Activated CD4-positive, alpha-beta memory T cell treated with anti-CD3 and anti-CD28 coated beads for 36 hours (primary cell): Measurements from ENCODE around the gene RAMACL. TPM values are rescaled to one million over a fixed set of nuclear protein-coding genes. Genes with fewer than 3 reads are reported as not detected.
A peak's percentile ranks its signal among the peaks of the same experiment; 100 is the strongest.
"Not testable (repeated sequence)": the region's sequence is repeated elsewhere in the genome, so short reads cannot be mapped to it uniquely, and the experiment has no call there.

Source experiments
- CTCF ChIA-PET: fragments of 350-600 bp; sonication (Branson Sonifier 250); formaldehyde crosslinking; loops from one replicate; lab custom pipeline; 2021; ENCODE audit warnings: antibody characterized with exemption, inconsistent platforms; lab: Charles Lee
- POLR2A ChIA-PET: fragments of 350-600 bp; sonication (Branson Sonifier 250); formaldehyde crosslinking; loops from one replicate; lab custom pipeline; 2021; ENCODE audit warnings: antibody characterized with exemption; lab: Charles Lee
- DNase-seq: peaks from one replicate; pipeline ENCODE4 v3.0.0-alpha.2; 2020
- H3K27ac Mint-ChIP-seq: one replicate; pipeline ENCODE4 v1.8.0; 2021; ENCODE audit warnings: mixed read lengths
- H3K27me3 Mint-ChIP-seq: one replicate; pipeline ENCODE4 v1.8.0; 2021; ENCODE audit warnings: mixed read lengths
- H3K36me3 Mint-ChIP-seq: one replicate; pipeline ENCODE4 v1.8.0; 2021; ENCODE audit warnings: mixed read lengths
- H3K4me1 Mint-ChIP-seq: one replicate; pipeline ENCODE4 v1.8.0; 2021; ENCODE audit warnings: low read depth, mixed read lengths
- H3K4me3 Mint-ChIP-seq: one replicate; pipeline ENCODE4 v1.8.0; 2021; ENCODE audit warnings: mild to moderate bottlenecking, mixed read lengths
- H3K9me3 Mint-ChIP-seq: one replicate; pipeline ENCODE4 v1.8.0; 2021; ENCODE audit warnings: mixed read lengths
- intact Hi-C: fragments of 100-400 bp; cut with micrococcal nuclease; formaldehyde crosslinking; loops from one replicate; pipeline ENCODE4 v1.15.1; 2023
- total RNA-seq, 2 experiments: library from RNA; stranded (reverse); gene quantifications; one replicate each; pipeline ENCODE4 v1.2.3, GENCODE V29; 2021

The RAMACL gene
- under 1 TPM; 0.29 to 0.31 TPM for total RNA-seq

DNA sequence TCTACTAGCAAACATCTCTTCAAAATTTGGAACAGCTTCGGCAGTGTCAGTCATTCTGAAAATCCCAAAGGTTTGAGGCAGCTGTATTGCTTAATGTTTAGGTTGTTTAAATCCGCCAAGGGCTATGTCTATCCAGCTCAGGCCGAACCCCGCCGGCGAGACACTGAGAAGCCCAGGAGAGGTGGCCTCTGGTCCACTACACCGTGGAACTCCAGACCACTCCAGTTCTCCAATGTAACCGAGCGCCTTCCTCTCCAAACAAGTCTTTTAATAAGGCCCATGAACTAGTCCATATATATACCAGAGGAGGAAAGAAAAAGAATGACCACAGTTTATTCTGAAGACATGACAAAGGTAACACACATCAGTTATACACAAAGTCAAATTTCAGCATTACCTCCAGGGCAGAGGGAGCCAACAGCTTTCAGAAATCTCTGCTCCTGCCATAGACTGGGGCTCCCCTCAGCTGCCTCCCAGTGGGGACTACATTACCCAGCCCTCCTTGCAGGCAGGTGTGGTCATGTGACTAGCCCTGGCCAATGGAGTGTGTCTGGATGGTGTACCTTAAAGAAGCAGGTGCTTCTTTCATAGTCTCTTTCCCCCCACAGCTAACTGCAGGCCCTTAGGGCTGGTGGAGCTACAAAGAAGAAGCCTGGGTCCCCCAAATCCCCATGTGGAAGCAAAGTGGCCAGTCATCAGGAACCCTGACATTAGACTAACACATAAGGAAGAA is at the start of gene RAMACL:
Gene RAMACL (minus strand): TSS at position 255 of the 733 bp plus-strand sequence. CDS start 201 bp downstream, at position 54.
- Mint-ChIP-seq H3K4me1 (peaks cover 14% of the 10 kb centered on the region), H3K9me3 (no peaks in the 10 kb centered on the region), H3K27me3 (no peaks in the 10 kb centered on the region), H3K36me3 (no peaks in the 10 kb centered on the region), H3K4me3 (no peak within 1 kb of the TSS), H3K27ac (no peak within 1 kb of the TSS)
- ChIA-PET CTCF (no interaction called here), POLR2A (no interaction called here)
- intact Hi-C loops: no loop called here
- peak; percentile 55 for DNase-seq

DNA sequence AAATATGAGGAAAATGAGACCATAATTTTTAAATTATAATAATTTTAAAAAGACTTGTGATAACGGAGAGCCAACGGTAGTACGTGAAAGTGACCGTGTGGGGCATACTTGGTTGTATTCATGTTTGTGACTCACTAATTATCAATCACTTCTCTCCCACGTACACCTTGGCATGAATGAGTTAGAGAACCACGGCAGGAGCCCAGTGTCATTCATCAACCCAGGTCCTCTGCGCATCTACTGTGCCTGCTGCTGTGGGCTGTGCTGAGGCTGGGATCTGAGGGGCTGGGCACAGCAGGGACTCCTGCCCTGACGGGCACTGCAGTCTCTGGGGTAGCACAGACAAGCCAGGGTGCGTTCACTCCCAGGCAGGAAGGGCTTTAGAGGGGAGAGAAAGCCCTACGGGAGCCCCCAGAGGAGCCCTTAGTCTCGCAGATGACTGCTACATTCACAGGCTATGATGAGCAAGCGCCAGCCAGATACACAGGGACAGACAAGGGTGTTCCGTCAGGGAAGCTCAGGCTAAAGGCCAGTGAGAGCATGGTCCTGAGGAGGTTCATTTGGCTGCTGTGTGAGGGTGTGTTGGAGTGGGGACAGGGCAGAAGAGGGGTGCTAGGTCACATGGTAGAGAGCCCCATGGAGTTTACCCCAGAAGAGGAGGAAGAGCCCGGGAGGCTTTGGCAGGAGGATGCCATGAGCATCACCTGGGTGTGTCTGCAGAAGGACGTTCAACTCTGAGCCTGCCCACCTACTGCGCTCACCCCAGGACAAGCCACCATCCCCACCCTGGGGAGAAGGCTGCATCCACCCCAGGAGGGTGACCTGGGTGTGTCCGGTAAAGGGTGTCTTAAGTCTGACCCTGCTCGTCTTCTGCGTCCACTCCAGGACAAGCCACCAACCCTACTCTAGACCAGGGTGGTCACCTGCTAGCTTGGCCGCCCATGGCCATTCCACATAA is 48.8 kb upstream of the RAMACL start:
- peaks cover 3% of the 10 kb centered on the region for H3K4me1 Mint-ChIP-seq
- CTCF ChIA-PET: no interaction called here

DNA sequence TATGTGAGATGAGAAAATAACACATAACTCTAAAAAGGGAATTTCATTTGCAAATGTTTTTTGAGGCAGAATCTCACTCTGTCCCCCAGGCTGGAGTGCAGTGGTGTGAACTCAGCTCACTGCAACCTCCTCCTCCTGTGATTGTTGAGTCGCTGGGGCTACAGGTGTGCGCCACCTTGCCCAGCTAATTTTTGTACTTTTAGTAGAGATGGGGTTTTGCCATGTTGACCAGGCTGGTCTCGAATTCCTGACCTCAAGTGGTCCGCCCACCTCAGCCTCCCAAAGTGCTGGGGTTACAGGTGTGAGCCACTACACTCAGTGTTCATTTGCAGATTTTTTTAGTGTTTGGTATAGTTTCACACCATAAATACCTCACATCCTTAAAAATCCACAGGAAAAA is 48.1 kb upstream of the RAMACL start:
- POLR2A ChIA-PET: not testable (repeated sequence)

More for the DNA sequence above, 48.8 kb upstream of the RAMACL start:
- Mint-ChIP-seq H3K27me3 (peaks cover 20% of the 10 kb centered on the region), H3K27ac (no peak overlapping the region), H3K4me3 (no peak overlapping the region), H3K9me3 (no peaks in the 10 kb centered on the region), H3K36me3 (no peaks in the 10 kb centered on the region)
- no peak for DNase-seq
- intact Hi-C loops: no loop called here
- POLR2A ChIA-PET: no interaction called here

DNA sequence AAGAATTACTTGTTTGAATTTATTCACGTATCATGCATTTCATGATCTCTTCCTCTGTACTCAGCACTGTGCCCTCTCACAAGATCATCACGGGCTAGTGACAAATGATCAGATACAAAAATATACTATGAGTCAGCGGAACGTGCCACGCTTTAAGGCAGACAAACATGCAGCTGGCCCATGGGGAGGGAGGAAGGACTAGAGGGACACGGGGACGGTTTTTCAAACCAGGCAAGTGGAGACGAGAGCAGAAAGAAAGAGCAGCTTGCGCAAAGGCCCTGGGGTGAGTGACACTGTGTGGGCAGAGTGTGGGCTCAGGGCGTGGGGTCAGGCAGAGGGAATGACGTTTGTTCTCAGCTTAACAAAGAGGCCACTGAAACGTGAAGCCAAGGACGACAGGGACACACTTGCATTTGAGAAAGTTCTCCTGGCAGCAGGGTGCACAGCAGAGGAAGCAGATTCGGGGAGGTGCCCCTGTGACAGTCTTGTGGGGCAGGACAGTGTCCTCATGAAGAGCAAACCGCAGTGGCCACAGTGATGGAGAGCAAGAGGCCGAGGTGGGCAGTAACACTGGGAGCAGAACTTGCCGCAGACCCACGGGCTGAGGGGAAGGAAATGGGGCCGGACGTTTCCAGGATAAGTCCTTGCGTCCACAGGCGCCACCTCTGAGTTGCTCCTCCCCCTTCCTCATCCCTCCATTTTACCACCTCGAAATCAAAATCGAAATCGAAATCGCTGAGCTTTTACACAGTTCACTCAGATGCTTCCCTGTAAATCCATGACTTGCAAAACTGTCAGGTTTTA is 47.5 kb upstream of the RAMACL start:
- POLR2A ChIA-PET: no interaction called here
- peaks cover 17% of the 10 kb centered on the region for H3K27me3 Mint-ChIP-seq
- CTCF ChIA-PET: no interaction called here
- intact Hi-C loops: no loop called here
- no peak overlapping the region for H3K27ac Mint-ChIP-seq
- DNase-seq: no peak
- no peaks in the 10 kb centered on the region for H3K36me3 Mint-ChIP-seq
- no peaks in the 10 kb centered on the region for H3K9me3 Mint-ChIP-seq
- H3K4me3 Mint-ChIP-seq: no peak overlapping the region
- no peaks in the 10 kb centered on the region for H3K4me1 Mint-ChIP-seq

More for the DNA sequence above, 48.1 kb upstream of the RAMACL start:
- CTCF ChIA-PET, H3K9me3 Mint-ChIP-seq, H3K4me3 Mint-ChIP-seq, H3K4me1 Mint-ChIP-seq, DNase-seq, intact Hi-C loops, H3K27ac Mint-ChIP-seq, H3K36me3 Mint-ChIP-seq: not testable (repeated sequence)
- H3K27me3 Mint-ChIP-seq: peaks cover 19% of the 10 kb centered on the region

DNA sequence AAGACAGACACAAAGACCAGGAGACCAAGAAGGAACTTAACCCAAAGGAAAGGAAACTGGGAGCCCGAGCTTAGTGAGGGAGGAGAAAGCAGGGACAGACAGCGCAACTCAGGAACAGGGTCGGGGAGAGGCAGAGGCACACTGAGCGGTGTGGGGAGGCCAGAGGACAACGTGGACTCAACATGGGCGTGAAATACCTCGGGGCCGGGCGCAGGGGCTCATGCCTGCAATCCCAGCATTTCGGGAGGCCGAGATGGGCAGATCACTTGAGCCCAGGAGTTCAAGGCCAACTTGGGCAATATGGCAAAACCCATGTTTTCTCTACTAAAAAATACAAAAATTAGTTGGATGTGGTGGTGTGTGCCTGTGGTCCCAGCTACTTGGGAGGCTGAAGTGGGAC is 46.3 kb upstream of the RAMACL start:
- no peak overlapping the region for H3K4me3 Mint-ChIP-seq
- no peak for DNase-seq
- peaks cover 7% of the 10 kb centered on the region for H3K4me1 Mint-ChIP-seq
- no peaks in the 10 kb centered on the region for H3K36me3 Mint-ChIP-seq
- no peak overlapping the region for H3K27ac Mint-ChIP-seq
- no peaks in the 10 kb centered on the region for H3K9me3 Mint-ChIP-seq
- intact Hi-C loops: no loop called here
- POLR2A ChIA-PET: no interaction called here
- CTCF ChIA-PET: no interaction called here
- H3K27me3 Mint-ChIP-seq: peaks cover 16% of the 10 kb centered on the region

DNA sequence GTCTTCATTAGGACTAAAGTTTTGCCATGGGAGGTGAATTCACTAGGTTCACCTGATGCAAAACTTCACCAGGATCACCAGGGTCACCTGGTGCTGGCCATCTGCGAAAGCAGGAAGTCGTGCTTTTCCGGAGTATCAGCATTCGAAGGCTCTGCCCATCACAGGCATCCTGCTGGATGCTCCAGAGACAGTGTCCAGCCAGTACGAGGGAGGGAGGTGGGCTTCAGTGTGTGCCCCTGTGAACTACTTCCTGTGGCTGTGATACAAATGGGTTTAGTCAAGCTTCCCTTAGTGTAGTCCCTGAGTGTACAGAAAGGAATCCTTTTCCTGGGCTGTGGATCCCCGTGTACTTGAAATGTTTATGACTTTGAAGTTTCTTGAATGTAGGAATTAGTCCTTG is 44.0 kb upstream of the RAMACL start:
- ChIA-PET POLR2A (no interaction called here), CTCF (no interaction called here)

DNA sequence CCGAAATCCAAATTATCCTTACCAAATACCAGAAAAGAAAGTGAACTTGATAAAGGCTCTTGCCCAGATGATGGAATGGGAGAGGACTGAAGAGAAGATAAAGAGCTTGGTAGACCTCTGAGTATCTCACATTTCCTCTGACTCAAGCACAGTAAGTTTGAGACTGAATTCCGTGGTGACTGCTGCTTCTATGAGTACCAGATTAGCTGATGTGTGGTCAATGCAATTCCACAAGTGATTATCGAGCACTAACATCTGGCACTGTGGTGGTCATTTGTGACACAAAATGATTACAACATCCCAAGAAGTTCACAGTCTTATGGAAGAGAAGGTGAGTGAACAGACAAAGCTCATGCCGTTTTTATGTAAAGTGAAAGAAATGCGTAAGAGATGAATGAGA is 43.1 kb upstream of the RAMACL start:
- H3K27me3 Mint-ChIP-seq: peaks cover 22% of the 10 kb centered on the region
- ChIA-PET POLR2A (no interaction called here), CTCF (no interaction called here)
- H3K36me3 Mint-ChIP-seq: no peaks in the 10 kb centered on the region
- no peaks in the 10 kb centered on the region for H3K9me3 Mint-ChIP-seq
- intact Hi-C loops: loop anchor here (10.0 kb wide), 2 partner anchors 325 to 375 kb away; partner anchors contain the start of gene PRR18
- H3K4me1 Mint-ChIP-seq: peaks cover 12% of the 10 kb centered on the region
- H3K4me3 Mint-ChIP-seq: no peak overlapping the region
- no peak for DNase-seq
- H3K27ac Mint-ChIP-seq: no peak overlapping the region

More for the DNA sequence above, 44.0 kb upstream of the RAMACL start:
- no peak overlapping the region for H3K27ac Mint-ChIP-seq
- H3K4me3 Mint-ChIP-seq: no peak overlapping the region
- H3K9me3 Mint-ChIP-seq: no peaks in the 10 kb centered on the region
- H3K36me3 Mint-ChIP-seq: no peaks in the 10 kb centered on the region
- peaks cover 12% of the 10 kb centered on the region for H3K4me1 Mint-ChIP-seq
- intact Hi-C loops: no loop called here
- peaks cover 18% of the 10 kb centered on the region for H3K27me3 Mint-ChIP-seq
- no peak for DNase-seq

DNA sequence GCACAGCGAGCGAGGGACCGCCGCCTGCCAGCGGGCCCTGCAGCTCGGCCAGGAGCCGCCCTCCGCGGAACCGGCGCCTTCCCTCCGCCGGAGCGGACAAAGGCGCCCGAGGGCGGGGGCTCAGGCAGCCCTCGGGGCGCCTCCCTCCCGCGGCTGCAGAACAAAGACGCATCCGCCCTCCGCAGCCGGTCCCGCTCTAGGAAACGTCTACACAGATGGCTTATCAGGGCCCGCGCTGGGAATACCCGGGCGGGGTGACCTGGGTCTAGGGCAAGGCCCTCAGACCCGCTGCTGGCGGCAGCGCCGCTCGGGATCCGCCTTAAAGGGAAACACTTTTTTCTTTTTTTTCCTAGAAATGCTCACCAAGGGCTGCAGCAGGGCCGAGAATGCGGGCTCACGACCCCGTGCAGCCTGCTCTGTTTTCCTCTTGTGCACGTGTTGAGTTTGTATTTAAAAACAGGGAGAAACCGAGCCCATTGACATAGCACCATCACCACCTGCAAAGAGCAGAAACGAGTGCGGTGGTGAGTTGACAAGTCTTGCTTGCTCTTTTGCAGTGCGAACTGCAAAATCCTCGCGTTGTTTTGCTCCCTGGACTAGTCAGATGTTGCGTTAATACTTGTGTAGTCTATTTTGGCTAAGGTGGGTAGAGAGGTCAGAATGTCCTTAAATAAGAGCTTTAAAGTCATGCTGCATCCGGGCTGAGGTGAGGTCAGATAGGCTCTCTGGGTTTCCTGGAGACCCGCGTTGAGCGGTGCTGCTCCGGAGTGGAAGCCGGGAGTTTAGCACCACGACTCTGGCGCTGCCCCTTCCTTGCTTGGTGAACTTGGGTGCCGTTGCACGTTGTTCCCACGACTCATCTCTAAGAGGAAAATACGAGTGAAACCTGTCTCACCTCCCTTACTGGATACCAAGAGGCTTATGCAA is 41.7 kb upstream of the RAMACL start:
- Mint-ChIP-seq H3K36me3 (no peaks in the 10 kb centered on the region), H3K27me3 (peaks cover 20% of the 10 kb centered on the region), H3K9me3 (no peaks in the 10 kb centered on the region), H3K4me1 (peaks cover 12% of the 10 kb centered on the region), H3K4me3 (peak overlapping the region; percentile 87), H3K27ac (peak overlapping the region; percentile 58)
- ChIA-PET POLR2A (no interaction called here), CTCF (interaction anchor here (0.8 to 2.6 kb wide), 4 partner anchors 87 to 227 kb away, joined by 3 to 8 read pairs (median 7); no protein-coding TSS in a partner anchor)
- intact Hi-C loops: loop anchor here (1.0 to 10.0 kb wide), 10 partner anchors 39 to 373 kb away; partner anchors contain the start of genes CEP43 and PRR18
- peak; percentile 64 for DNase-seq

DNA sequence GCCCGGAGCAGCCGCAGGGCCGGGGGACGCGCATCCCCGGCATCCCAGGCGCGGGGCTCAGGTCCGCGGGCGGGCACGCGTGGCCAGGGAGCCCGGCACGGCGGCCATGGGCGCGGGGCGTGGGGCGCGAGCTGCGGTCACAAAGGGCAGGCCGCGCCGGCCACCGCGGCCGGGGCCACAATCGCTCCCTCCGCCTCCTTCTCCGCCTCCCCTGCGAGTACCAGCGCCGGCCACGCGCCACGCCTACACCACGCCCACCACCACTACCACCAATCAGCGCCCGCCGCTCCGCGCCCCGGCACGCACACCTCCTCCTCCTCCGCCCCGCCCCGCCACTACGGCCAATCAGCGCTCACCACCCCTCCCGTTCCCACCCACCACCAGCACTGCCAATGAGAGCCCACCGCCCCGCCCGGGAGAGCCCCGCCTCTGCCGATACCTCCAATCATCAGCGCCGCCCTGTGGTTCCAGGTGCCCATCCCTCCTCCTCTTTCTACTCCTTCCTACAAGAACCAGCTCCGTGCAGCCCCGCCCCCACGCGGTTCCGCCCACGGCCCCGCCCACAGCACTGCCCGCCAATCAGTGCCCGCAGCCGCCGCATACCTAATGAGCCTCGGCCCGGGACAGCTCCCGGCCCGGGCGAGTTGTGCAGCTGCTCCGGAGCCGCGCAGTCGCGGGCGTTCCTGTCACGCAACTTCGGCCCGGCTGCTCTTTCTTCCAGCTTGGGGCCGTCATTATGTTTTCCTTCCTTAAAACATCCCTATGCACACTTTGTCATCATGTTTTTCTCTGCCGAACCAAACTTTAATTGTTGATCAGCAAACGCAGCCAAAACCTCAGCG is 40.8 kb upstream of the RAMACL start, which contains the start of gene RPS6KA2:
Gene RPS6KA2 (minus strand): TSS at position 219 of the 842 bp plus-strand sequence. CDS start 232 bp downstream, outside the sequence.
- DNase-seq: peak; percentile 100
- intact Hi-C loops: loop anchor here (1.0 to 10.0 kb wide), 10 partner anchors 38 to 372 kb away; partner anchors contain the start of genes CEP43 and PRR18
- H3K36me3 Mint-ChIP-seq: no peaks in the 10 kb centered on the region
- H3K9me3 Mint-ChIP-seq: no peaks in the 10 kb centered on the region
- H3K27me3 Mint-ChIP-seq: peaks cover 25% of the 10 kb centered on the region
- H3K27ac Mint-ChIP-seq: peak within 1 kb of the TSS; percentile 58
- POLR2A ChIA-PET: interaction anchor here (0.6 to 1.2 kb wide), 2 partner anchors 139 to 1202 kb away, joined by 5 read pairs; no protein-coding TSS in a partner anchor
- peak within 1 kb of the TSS; percentile 87 for H3K4me3 Mint-ChIP-seq
- CTCF ChIA-PET: interaction anchor here (0.8 to 2.6 kb wide), 5 partner anchors 86 to 246 kb away, joined by 3 to 8 read pairs (median 7); no protein-coding TSS in a partner anchor
- H3K4me1 Mint-ChIP-seq: peaks cover 12% of the 10 kb centered on the region
